Measurements from ENCODE around the gene CCDC150.
"Not testable (repeated sequence)": the region's sequence is repeated elsewhere in the genome, so short reads cannot be mapped to it uniquely, and the experiment has no call there.

Gene CCDC150

DNA sequence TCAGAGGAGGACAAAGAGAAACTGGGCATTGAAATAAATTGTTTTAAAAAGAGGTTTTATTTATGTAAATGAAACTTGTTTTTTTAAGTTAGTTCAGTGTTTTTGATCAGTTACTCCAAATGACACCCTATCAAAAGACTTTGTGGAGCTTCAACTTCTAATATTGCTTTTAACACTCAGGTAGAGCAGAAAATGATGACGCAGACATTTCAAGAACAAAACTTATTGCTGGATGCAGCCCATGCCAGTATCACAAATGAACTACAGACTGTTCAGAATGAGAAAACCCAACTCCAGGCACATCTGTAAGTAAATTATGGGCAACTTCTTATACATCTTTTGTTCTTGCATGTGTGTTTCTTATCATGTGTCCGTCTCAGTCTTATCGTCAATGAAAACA lies 36.4 kb downstream of the CCDC150 start:
- TF ChIP-seq, protein P1, sequence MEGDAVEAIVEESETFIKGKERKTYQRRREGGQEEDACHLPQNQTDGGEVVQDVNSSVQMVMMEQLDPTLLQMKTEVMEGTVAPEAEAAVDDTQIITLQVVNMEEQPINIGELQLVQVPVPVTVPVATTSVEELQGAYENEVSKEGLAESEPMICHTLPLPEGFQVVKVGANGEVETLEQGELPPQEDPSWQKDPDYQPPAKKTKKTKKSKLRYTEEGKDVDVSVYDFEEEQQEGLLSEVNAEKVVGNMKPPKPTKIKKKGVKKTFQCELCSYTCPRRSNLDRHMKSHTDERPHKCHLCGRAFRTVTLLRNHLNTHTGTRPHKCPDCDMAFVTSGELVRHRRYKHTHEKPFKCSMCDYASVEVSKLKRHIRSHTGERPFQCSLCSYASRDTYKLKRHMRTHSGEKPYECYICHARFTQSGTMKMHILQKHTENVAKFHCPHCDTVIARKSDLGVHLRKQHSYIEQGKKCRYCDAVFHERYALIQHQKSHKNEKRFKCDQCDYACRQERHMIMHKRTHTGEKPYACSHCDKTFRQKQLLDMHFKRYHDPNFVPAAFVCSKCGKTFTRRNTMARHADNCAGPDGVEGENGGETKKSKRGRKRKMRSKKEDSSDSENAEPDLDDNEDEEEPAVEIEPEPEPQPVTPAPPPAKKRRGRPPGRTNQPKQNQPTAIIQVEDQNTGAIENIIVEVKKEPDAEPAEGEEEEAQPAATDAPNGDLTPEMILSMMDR (IDR thresholded peaks at IDR 0.05) = no peak
- Histone ChIP-seq H3K9me3 (no peaks in the 10 kb centered on the region), H3K27ac (no peak overlapping the region), H3K27me3 (no peaks in the 10 kb centered on the region), H3K4me3 (ENCODE audit: low read depth in 1 of 2, low read length in 1 of 2) (no peak overlapping the region), H3K4me1 (ENCODE audit: control insufficient read depth in 1 of 2, insufficient read depth in 1 of 2, low read depth in 1 of 2, low read length in 1 of 2) (no peaks in the 10 kb centered on the region), H3K36me3 (no peaks in the 10 kb centered on the region)

DNA sequence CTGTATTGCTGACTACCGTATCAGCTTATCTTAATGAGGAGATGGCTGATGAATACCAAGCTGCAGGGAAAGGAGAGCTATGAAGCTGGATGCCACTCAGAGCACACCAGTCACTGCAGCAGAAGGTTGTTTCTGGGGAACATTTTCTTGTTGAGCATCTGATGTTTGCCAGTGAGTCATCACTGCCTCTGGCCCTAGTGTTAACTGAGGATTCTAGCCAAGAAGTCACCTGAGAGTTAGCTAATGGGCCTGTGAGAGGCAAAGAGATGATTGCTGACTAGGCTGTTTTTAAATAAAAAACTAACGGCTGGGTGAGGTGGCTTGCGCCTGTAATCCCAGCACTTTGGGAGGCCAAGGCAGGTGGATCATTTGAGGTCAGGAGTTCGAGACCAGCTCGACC lies 37.9 kb downstream of the CCDC150 start:
- Histone ChIP-seq H3K27me3 (no peaks in the 10 kb centered on the region), H3K4me1 (ENCODE audit: control insufficient read depth in 1 of 2, insufficient read depth in 1 of 2, low read depth in 1 of 2, low read length in 1 of 2) (no peaks in the 10 kb centered on the region), H3K4me3 (ENCODE audit: low read depth in 1 of 2, low read length in 1 of 2) (no peak overlapping the region), H3K36me3 (no peaks in the 10 kb centered on the region), H3K27ac (no peak overlapping the region), H3K9me3 (no peaks in the 10 kb centered on the region)
- TF ChIP-seq, protein P1 (IDR thresholded peaks at IDR 0.05) = no peak

DNA sequence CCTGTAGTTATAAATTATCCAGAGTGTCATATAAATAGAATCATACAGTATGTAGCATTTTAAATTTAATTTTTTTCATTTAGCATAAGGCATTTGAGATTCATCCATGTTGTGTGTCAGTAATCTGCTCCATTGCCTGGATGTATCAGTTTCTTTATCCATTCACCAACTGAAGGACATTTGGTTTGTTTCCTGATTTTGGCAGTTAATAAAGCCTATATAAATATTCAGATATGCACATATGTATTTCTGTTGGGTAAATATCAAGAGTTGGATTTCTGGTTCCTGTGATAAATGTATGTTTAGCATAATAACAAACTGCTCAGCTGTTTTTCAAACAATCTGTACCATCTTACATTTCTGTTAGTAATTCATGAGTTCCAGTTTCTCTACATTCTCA lies 39.9 kb downstream of the CCDC150 start:
- H3K27me3 ChIP-seq = no peaks in the 10 kb centered on the region
- H3K36me3 ChIP-seq = no peaks in the 10 kb centered on the region
- H3K4me1 ChIP-seq (ENCODE audit: control insufficient read depth in 1 of 2, insufficient read depth in 1 of 2, low read depth in 1 of 2, low read length in 1 of 2) = no peaks in the 10 kb centered on the region
- no peak overlapping the region for H3K4me3 ChIP-seq (ENCODE audit: low read depth in 1 of 2, low read length in 1 of 2)
- TF ChIP-seq, protein P1 (IDR thresholded peaks at IDR 0.05) = no peak
- no peak overlapping the region for H3K27ac ChIP-seq
- H3K9me3 ChIP-seq = peaks cover 1% of the 10 kb centered on the region

DNA sequence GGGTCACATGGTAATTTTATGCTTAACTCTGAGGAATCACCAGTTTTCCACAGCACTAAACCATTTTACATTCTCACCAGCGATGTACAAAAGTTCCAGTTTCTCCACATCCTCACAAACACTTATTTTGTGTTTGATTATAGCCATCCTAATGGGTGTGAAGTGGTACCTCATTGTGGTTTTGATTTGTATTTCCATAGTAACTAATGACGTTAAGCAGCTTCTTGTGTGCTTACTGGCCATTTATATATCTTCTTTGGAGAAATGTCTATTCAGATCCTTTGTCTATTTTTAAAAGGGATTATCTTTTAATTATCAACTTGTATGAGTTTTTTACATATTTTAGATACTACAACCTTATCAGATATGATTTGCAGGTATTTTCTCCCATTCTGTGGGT lies 42.0 kb downstream of the CCDC150 start:
- TF ChIP-seq, protein P1 (IDR thresholded peaks at IDR 0.05) = no peak
- no peaks in the 10 kb centered on the region for H3K27me3 ChIP-seq
- H3K9me3 ChIP-seq = peaks cover 12% of the 10 kb centered on the region
- no peak overlapping the region for H3K4me3 ChIP-seq (ENCODE audit: low read depth in 1 of 2, low read length in 1 of 2)
- no peak overlapping the region for H3K27ac ChIP-seq
- no peaks in the 10 kb centered on the region for H3K36me3 ChIP-seq
- no peaks in the 10 kb centered on the region for H3K4me1 ChIP-seq (ENCODE audit: control insufficient read depth in 1 of 2, insufficient read depth in 1 of 2, low read depth in 1 of 2, low read length in 1 of 2)

DNA sequence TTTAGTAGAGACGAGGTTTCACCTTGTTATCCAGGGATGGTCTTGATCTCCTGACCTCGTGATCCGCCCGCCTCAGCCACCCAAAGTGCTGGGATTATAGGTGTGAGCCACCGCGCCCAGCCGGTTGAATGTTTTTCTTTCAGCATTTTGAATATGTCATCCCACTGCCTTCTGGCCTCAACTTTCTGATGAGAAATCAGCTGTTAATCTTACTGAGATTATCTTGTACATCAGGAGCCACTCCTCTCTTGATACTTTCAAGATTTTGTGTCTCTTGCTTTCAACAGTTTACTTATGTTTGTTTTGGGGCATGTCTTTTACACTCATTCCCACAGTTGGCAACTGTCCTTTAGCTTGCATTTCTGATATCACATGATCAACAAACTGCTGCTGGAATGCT lies 46.3 kb downstream of the CCDC150 start:
- TF ChIP-seq, protein P1 (IDR thresholded peaks at IDR 0.05) = no peak
- peaks cover 12% of the 10 kb centered on the region for H3K9me3 ChIP-seq
- H3K4me3 ChIP-seq (ENCODE audit: low read depth in 1 of 2, low read length in 1 of 2) = no peak overlapping the region
- H3K4me1 ChIP-seq (ENCODE audit: control insufficient read depth in 1 of 2, insufficient read depth in 1 of 2, low read depth in 1 of 2, low read length in 1 of 2) = no peaks in the 10 kb centered on the region
- H3K36me3 ChIP-seq = no peaks in the 10 kb centered on the region
- no peaks in the 10 kb centered on the region for H3K27me3 ChIP-seq
- H3K27ac ChIP-seq = no peak overlapping the region

DNA sequence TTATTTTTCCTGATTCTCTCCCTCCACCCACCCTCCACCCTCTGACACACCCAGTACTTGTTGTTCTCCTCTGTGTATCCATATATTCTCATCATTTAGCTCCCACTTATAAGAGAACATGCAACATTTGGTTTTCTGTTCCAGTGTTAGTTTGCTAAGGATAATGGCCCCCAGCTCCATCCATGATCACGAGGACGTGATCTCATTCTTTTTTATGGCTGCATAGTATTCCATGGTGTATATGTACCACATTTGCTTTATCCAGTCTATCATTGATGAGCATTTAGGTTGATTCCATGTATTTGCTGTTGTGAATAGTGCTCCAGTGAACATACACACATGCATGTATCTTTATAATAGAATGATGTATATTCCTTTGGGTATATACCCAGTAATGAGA lies 47.2 kb downstream of the CCDC150 start:
- peaks cover 12% of the 10 kb centered on the region for H3K9me3 ChIP-seq
- not testable (repeated sequence) for H3K4me1 ChIP-seq (ENCODE audit: control insufficient read depth in 1 of 2, insufficient read depth in 1 of 2, low read depth in 1 of 2, low read length in 1 of 2); H3K27ac ChIP-seq; H3K27me3 ChIP-seq; H3K36me3 ChIP-seq; H3K4me3 ChIP-seq (ENCODE audit: low read depth in 1 of 2, low read length in 1 of 2)

Data from neutrophil (primary cell).